Measurements from ENCODE around the gene LRRC37B.

GRCh38 chr17:32033223-32033622 is 26.0 kb downstream of the LRRC37B start:
- TF ChIP-seq CTCF (IDR thresholded peaks at IDR 0.05; ENCODE audit: low read depth, low read length, poor library complexity, severe bottlenecking) (no peak), EZH2phosphoT487 (IDR thresholded peaks at IDR 0.05; ENCODE audit: borderline replicate concordance, low read length) (no peak)

All from DOHH2 (cell line).